Putamen (tissue), 1 donor: ENCODE results near the gene CCDC63.

Source experiments
- DNase-seq: peaks from one replicate; pipeline ENCODE4 v3.0.0-alpha.2; 2016; ENCODE audit warnings: low spot score

The CCDC63 gene

GRCh38 chr12:110846615-110847566 lies at the start of gene CCDC63:
Gene CCDC63 (plus strand): TSS chr12:110846987. CDS start chr12:110852955, 5,968 bp downstream.
- no peak for DNase-seq

DNA sequence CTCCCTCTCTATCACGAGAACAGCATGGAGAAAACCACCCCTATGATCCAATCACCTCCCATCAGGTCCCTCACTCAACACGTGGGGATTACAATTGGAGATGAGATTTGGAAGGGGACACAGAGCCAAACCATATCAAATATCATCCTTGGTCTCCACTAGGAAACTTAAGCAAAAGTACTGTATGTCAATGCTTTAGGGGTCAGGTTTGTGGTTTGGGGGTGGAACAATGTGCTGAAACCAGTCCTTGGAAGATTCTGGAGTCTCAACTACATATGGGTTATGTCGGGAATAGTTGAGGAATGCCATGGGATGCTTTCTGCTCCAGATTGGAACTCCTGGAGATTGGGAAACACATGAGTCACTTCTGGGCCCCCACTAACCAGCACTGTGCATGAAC lies 48.3 kb upstream of the CCDC63 start:
- DNase-seq = no peak

DNA sequence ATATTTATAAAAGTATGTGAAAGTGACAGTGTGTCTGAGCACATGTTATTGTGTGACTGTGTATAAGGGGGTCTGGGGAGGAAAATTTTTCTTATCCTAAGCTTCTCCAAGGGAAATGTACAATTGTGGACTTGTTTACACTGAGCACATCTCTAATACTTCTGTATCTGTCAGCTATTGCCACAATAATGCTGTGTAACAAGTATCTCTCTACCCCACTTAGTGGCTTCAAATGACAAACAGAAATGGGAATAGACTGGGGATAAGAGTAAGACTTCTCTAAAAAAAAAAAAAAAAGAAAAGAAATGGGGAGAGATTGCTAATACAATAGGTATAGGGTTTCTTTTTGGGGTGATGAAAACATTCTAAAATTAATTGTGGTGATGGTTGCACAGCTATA lies 44.3 kb upstream of the CCDC63 start:
- no peak for DNase-seq

GRCh38 chr12:110804406-110804805 lies 42.4 kb upstream of the CCDC63 start:
- DNase-seq = no peak

DNA sequence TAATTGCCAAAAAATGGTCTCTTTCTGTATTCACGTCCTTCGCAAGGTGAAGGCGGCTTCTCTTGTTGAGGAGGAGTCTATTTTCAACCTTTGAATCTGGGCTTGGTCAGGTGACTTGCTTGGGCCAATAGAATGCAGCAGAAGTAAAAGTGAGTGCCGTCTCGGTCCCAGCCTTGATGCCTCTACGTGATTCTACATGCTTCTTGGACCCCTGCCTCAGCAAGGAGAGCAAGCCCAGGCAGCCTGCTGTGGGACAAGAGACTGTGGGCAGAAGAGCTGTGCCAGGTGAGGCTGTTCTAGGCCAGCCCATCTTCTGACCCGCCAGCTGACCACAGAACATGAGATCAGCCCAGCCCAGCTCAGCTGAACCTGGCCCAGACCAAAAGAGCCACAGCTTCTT lies 39.1 kb upstream of the CCDC63 start:
- DNase-seq = no peak

DNA sequence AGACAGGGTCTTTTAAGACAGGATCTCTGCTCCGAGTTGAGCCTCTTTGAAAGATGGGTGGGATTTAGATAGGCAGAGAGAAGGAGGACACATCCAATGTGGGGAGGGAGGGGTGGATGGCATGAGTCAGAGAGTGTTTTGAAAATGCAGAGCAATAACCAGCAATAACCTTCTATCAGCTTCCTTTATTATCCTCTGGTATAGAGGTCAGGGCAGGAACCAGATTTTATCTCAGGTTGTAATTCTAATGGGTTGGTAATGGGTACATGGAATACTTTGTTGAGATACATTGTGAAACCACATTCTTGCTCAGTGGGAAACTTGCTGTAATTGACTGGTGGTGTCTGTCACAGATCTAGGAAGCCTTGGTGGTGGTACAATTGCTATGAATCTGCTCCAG lies 37.6 kb upstream of the CCDC63 start:
- no peak for DNase-seq

DNA sequence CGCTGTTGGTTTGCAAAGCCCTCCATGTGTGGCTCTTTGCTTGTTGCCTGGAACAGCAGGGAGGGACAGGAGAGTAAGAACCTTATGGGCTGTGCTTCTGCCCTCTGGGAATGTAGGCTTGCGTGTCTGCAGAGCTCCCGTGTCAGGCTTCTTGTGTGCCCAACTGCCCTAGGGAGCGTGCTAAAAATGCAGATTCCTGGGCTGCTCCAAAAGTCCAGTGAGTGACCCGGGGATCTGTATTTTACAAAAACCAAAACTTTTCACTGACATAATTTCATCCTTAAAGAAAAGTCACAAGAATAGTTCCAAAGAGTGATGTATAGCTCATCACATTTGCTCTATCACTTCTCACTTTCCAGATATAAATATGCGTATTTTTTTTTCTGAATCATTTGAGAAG lies 34.8 kb upstream of the CCDC63 start:
- DNase-seq = no peak

- DNase-seq = peak; percentile 20
Measured at GRCh38 chr12:110813285-110813684, 33.5 kb upstream of the CCDC63 start.

DNA sequence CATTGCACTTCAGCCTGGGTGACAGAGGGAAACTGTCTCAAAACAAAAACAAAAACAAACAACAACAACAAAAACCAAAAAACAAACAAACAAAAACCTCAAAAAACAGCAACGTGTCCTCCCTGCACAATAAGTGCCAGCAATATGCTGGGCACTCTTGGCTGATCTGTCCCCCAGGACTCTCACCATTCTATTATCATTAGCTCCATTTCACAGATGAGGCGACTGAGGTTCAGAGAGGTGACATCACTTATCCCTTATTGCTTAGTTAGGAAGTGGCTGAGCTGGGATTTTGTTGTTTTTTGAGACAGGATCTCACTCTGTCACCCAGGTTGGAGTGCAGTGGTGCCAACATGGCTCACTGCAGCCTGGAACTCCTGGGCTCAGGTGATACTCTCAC lies 33.0 kb upstream of the CCDC63 start:
- DNase-seq = no peak

GRCh38 chr12:110816248-110816647 lies 30.5 kb upstream of the CCDC63 start:
- DNase-seq = no peak

DNA sequence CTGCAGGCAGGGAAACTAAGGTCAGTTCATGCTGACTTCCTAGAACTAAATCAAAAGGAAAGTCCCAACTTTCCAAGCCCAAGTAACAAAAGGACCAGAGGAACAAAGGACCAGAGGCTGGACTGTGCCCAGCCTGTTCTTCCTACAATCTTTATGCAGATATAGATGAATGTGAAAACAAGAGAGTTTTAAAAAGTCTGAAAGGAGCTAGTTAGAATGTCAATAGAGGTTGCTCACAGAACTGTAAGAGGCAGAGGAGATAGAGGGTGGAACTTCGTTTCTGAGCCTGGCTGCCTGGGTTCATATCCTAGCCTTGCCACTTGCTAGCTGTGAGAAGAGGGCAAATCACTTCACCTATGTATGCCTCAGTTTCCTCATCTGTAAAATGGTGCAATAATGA lies 30.0 kb upstream of the CCDC63 start:
- DNase-seq = no peak

GRCh38 chr12:110818511-110818910 lies 28.3 kb upstream of the CCDC63 start:
- DNase-seq = no peak

- DNase-seq = no peak
Measured at GRCh38 chr12:110819150-110819549, 27.6 kb upstream of the CCDC63 start.

- no peak for DNase-seq
Measured at GRCh38 chr12:110819646-110820045, 27.1 kb upstream of the CCDC63 start.

DNA sequence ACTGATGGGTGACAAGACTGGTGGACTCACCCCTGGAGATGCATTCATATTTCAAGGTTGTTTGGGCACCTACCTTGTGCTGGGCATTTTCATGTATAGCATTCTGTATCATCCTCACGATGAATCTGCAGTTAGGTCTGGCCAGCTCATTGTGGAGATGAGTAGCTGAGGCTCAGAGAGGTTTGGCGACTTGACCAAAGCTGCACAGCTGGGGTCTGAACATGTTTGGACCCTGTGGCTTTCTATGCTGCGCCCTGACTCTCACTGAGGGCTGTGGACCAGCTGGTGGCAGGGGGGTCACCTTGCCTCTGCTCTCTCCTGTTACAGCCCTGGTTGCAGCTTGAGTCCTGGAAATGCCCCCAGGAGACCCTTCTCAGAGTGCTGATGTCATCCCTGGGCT lies 24.9 kb upstream of the CCDC63 start:
- DNase-seq = no peak

GRCh38 chr12:110822821-110823415 lies 23.9 kb upstream of the CCDC63 start:
- no peak for DNase-seq

- DNase-seq = no peak
Measured at GRCh38 chr12:110824342-110824741, 22.4 kb upstream of the CCDC63 start.

- no peak for DNase-seq
Measured at GRCh38 chr12:110825530-110825929, 21.3 kb upstream of the CCDC63 start.

DNA sequence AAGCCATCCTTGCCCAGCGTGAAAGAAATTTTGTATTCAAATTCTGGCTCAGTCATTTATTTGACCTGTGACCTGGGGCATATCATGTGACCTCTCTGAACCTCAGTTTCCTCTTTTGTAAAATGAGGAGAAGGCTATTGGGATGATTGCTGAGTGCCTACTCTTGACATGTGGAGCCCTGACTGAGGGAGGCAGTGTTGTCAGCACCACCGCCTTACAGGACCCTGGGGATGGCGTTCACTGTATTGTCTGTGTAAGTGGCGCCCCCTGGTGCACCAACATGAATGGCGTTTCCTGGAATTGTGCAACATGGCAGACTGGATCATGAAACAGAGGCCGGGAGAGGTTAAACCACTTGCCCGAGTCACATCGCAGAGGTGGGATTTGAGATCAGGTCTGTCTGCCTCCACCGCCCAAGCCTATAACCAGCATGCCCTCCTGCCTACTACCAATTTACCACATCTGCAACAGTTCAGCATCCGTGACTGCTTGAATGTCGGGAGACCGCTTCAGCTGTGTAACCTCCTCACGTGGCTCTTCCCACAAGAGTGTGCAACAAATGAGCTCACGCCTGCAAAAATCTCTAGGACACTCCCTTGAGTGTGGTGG lies 20.1 kb upstream of the CCDC63 start:
- peak; percentile 82 for DNase-seq

DNA sequence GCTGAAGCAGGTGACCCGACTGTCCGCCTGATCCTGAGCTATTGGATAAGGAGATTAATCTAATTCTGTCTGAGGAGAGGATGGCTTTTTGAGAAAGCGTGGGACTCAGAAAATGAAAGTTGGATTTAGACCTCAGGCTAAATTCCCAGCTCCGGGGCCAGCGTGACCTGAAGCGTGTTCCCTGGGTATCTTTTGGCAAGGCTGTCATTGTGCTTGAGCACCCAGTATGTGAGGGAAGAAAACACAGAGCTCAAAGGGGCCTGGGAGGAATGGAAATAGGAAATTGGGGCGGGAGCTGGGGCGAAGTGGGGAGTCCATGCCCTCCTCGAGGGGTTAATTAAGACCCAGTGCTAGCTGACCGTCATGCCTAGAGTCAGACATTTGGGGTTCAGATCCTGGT lies 17.5 kb upstream of the CCDC63 start:
- DNase-seq = no peak

GRCh38 chr12:110836291-110836690 lies 10.5 kb upstream of the CCDC63 start:
- no peak for DNase-seq

- no peak for DNase-seq
Measured at GRCh38 chr12:110841007-110841406, 5.8 kb upstream of the CCDC63 start.

- no peak for DNase-seq
Measured at GRCh38 chr12:110844131-110844530, 2.7 kb upstream of the CCDC63 start.
